HG02852 (cell line): ENCODE results near the gene MRI1.
"Not testable (repeated sequence)": the region's sequence is repeated elsewhere in the genome, so short reads cannot be mapped to it uniquely, and the experiment has no call there.

Source experiments
- ATAC-seq: cut with Tn5 transposase; IDR thresholded peaks from one replicate; pipeline ENCODE4 v1.9.1; 2021; ENCODE audit warnings: mild to moderate bottlenecking, moderate library complexity; ENCODE audit not compliant: unreplicated experiment

The MRI1 gene

GRCh38 chr19:13764101-13764807 lies at the start of gene MRI1:
TSS of gene MRI1 (plus strand) at chr19:13764522. CDS start at chr19:13764589, 67 bp downstream.
- ATAC-seq: no peak

GRCh38 chr19:13717194-13717643 lies 47.1 kb upstream of the MRI1 start:
- ATAC-seq: no peak

GRCh38 chr19:13718733-13719132 lies 45.6 kb upstream of the MRI1 start:
- ATAC-seq: no peak

GRCh38 chr19:13722146-13722545 lies 42.2 kb upstream of the MRI1 start:
- ATAC-seq: no peak

- no peak for ATAC-seq
Measured at GRCh38 chr19:13723206-13723605, 41.1 kb upstream of the MRI1 start.

GRCh38 chr19:13726323-13726722 lies 38.0 kb upstream of the MRI1 start:
- ATAC-seq: no peak

- no peak for ATAC-seq
Measured at GRCh38 chr19:13727798-13728197, 36.5 kb upstream of the MRI1 start.

GRCh38 chr19:13729859-13730258 lies 34.5 kb upstream of the MRI1 start:
- ATAC-seq: no peak

- ATAC-seq: peak; percentile 97
Measured at GRCh38 chr19:13731147-13731964, 33.0 kb upstream of the MRI1 start.

GRCh38 chr19:13732337-13732736 lies 32.0 kb upstream of the MRI1 start:
- ATAC-seq: no peak

- ATAC-seq: no peak
Measured at GRCh38 chr19:13734751-13735150, 29.6 kb upstream of the MRI1 start.

- ATAC-seq: no peak
Measured at GRCh38 chr19:13738073-13738472, 26.2 kb upstream of the MRI1 start.

- no peak for ATAC-seq
Measured at GRCh38 chr19:13741893-13742292, 22.4 kb upstream of the MRI1 start.

- no peak for ATAC-seq
Measured at GRCh38 chr19:13742756-13743155, 21.6 kb upstream of the MRI1 start.

- ATAC-seq: no peak
Measured at GRCh38 chr19:13744174-13744573, 20.1 kb upstream of the MRI1 start.

- ATAC-seq: no peak
Measured at GRCh38 chr19:13747098-13747453, 17.2 kb upstream of the MRI1 start.

- ATAC-seq: no peak
Measured at GRCh38 chr19:13748169-13748828, 16.0 kb upstream of the MRI1 start.

GRCh38 chr19:13751436-13751835 lies 12.9 kb upstream of the MRI1 start:
- ATAC-seq: no peak

GRCh38 chr19:13753622-13754021 lies 10.7 kb upstream of the MRI1 start:
- ATAC-seq: not testable (repeated sequence)

- no peak for ATAC-seq
Measured at GRCh38 chr19:13756210-13756609, 8.1 kb upstream of the MRI1 start.
